Activated naive CD4-positive, alpha-beta T cell treated with anti-CD3 and anti-CD28 coated beads, Interleukin-2, amount 50 U/mL, for 72 hours (primary cell): Measurements from ENCODE around the gene EEF2K. TPM values are rescaled to one million over a fixed set of nuclear protein-coding genes. Genes with fewer than 3 reads are reported as not detected.

Source experiments
- ATAC-seq, 2 donors: fragments of 150-1000 bp; cut with Tn5 transposase; 2 replicates each; pipeline ENCODE4 v1.10.0; 2021; ENCODE audit warnings: mild to moderate bottlenecking in 2 of 2, moderate library complexity in 2 of 2
- DNase-seq, 2 donors: peaks; one replicate each; pipeline ENCODE4 v3.0.0; 2021 to 2022; ENCODE audit warnings: low spot score in 2 of 2
- H3K27ac Mint-ChIP-seq, 2 donors: one replicate each; pipeline ENCODE4 v1.8.0; 2022; ENCODE audit warnings: mild to moderate bottlenecking in 2 of 2, mixed read lengths in 2 of 2
- H3K36me3 Mint-ChIP-seq, 2 donors: one replicate each; pipeline ENCODE4 v1.8.0; 2022; ENCODE audit warnings: mixed read lengths in 2 of 2
- H3K9me3 Mint-ChIP-seq, 2 donors: one replicate each; pipeline ENCODE4 v1.8.0; 2022; ENCODE audit warnings: mixed read lengths in 2 of 2
- total RNA-seq, 2 donors: library from RNA; stranded (reverse); gene quantifications; one replicate each; pipeline ENCODE4 v1.2.3, GENCODE V29; 2022

The EEF2K gene
- total RNA-seq, 2 donors from 2014 or later = 7.8 to 28.1 TPM

DNA sequence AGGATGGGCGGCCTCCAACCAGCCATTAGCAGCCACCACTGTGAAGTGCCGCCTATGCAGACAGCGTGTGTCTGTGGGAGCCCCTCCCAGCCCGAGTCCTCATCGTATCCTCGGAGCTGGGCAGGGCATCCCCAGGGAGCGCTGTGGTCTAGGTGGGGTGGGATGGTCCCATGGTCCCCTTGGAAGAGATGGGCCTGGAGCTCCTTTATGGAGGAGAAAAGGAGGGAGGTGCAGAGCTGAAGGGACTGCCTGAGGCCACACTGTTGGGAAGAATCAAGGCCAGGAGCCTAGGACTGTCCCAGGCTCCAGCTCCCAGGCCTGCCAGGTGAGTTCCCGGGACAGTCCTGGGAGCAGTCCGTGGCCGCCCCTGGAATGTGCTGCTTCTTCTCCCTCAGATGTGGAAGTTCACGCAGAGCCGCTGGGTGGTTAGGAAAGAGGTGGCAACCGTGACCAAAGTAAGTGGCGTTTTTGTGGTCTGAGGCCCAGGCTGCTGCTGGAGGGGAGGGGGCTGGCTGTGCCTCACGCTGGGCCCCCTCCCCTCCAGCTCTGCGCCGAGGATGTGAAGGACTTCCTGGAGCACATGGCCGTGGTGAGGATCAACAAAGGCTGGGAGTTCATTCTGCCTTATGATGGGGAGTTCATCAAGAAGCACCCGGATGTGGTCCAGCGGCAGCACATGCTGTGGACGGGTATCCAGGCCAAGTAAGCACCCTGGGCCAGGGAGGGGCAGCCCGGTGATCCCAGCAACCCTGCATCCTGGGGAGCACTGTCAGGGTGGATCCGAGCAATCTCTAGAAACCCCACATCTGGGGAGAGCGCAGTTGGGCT lies 118.1 kb downstream of the EEF2K start:
- Mint-ChIP-seq H3K27ac (peak overlapping the region; percentile 46 to 86), H3K36me3 (no peaks in the 10 kb centered on the region), H3K9me3 (no peaks in the 10 kb centered on the region)
- ATAC-seq (no peak), DNase-seq (peak in 1 of 2 donors; percentile 39)

DNA sequence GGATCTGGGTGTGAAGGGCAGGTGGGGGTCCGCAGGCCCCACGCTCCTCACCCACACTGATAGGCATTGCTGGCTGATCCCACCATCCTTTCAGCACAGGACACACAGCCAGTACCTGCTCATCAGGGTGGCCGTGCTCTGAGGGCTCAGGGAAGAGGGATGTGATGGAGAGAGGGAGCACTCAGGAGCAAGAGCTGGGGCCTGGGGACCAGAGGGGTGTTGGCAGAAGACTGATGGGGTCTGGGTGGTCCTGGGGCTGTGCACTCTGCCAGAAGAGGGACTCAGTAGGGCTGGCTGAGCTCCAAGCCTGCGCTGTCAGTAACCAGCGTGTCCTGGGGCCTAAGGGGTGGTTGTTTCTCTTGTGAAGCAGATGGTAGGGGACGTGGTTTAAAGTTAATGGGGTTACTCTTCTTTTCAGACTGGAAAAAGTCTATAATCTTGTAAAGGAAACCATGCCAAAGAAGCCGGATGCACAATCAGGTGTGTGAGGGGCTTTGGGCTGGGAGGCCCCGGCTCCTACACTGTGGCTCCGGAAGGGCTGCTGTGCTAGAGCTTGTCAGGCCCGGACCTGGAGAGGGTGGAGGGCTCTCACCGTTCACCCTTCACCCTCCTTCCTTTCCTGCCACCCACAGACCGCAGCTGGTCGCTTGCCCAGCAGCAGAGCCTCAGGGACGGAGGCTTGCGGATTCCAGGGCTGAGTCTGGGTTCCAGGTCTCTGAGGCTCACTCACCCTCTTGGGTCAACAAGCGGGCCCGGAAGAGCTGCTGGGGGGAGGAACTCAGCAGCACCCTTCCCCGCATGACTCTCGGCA lies 118.9 kb downstream of the EEF2K start:
- Mint-ChIP-seq H3K36me3 (peaks cover 0 to under 1% of the 10 kb centered on the region in 2 donors), H3K27ac (peak overlapping the region; percentile 46 to 86), H3K9me3 (no peaks in the 10 kb centered on the region)
- DNase-seq (peak in 1 of 2 donors; percentile 38), ATAC-seq (no peak)

DNA sequence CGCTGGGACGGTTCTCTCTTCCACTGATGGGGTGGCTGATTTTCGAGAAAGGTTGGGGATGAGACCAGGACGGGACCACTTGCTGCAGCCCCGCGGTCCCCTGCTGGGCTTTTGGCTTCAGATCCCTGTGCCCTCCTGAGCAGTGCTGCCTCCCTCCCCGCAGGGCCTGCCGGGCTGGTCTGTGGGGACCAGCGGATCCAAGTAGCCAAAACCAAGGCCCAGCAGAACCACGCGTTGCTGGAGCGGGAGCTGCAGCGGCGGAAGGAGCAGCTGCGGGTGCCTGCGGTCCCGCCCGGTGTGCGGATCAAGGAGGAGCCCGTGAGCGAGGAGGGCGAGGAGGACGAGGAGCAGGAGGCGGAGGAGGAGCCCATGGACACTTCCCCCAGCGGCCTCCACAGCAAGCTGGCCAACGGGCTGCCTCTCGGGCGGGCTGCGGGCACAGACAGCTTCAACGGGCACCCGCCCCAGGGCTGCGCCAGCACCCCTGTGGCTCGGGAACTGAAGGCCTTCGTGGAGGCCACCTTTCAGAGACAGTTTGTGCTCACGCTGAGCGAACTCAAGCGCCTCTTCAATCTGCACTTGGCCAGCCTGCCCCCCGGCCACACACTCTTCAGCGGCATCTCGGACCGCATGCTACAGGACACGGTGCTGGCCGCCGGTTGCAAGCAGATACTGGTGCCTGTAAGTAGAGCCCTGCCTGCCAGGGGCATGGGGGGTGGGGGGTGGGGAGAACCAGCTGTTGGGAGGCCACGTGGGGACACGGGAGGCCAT lies 119.7 kb downstream of the EEF2K start:
- Mint-ChIP-seq H3K36me3 (peaks cover 0 to 4% of the 10 kb centered on the region in 2 donors), H3K9me3 (no peaks in the 10 kb centered on the region), H3K27ac (no peak overlapping the region)
- DNase-seq (peak in 1 of 2 donors; percentile 52), ATAC-seq (no peak)

DNA sequence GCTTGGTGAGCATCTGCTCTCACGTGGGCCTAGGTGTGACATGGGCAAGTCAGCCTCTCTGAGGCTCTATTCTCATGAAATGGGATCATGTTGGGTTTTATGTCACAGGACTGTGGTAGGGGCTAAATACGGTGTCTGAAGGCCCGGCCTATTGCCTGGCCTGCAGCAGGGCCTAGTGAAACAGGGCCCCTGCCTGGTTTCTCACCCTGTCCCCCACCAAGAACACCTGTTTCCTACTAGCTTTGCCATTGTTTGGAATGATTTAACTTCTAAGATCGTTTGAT lies 120.2 kb downstream of the EEF2K start:
- ATAC-seq (no peak), DNase-seq (peak in 1 of 2 donors; percentile 25)
- Mint-ChIP-seq H3K27ac (peak overlapping the region in 1 of 2 donors; percentile 53), H3K36me3 (peaks cover under 1 to 5% of the 10 kb centered on the region in 2 donors), H3K9me3 (no peaks in the 10 kb centered on the region)

DNA sequence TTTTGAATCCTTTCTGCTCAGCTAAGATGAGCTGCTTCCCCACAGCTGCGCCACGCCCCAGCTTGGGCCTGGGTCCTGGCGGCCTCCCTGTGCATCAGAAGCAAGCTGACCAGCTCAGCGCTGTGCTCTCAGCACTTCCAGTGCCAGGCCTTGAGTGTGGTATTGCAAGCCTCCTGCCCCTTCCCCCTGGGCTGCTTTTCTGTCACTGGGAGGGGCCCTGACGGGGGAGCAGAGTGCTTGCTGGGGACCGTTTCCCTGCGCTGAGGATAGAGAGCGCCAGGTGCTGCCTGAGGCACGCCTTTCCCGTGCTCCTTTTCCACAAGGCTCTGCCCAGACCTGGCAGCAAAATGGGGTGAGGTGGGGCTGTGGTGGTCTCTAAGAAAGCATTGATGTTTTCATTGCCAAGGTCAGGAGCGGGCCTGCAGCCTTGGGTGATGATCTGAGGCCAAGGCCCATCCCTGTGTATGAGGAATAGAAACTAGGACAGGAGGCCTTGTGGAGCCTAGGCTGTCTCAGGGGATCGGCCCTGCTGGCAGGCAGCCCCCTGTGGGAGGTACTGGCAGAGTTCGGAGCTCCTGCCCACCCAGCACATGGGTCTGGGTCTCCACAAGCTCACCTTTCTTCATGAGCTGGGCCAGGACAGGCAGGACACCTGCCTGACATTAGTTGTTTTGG lies 120.8 kb downstream of the EEF2K start:
- peaks cover 7 to 11% of the 10 kb centered on the region in 2 donors for H3K36me3 Mint-ChIP-seq
- H3K27ac Mint-ChIP-seq = peak overlapping the region; percentile 53 to 74
- no peak for ATAC-seq
- DNase-seq = peak in 1 of 2 donors; percentile 33
- no peaks in the 10 kb centered on the region for H3K9me3 Mint-ChIP-seq

DNA sequence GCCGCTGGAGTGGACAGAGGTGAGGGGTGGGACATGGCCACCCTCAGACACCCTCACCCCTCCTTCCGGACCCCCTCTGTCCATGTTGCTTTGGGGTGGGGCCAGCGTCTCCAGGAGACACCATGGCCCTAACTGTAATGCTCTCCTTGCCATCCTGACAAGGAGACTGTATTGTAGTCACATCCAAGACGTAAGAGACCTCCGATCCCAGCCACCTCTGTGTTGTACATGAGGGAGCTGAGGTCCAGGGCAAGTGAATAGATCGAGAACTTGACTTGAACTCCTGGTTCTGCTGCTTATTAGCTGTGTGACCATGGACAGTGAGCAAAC lies 121.3 kb downstream of the EEF2K start:
- peaks cover 12 to 16% of the 10 kb centered on the region in 2 donors for H3K36me3 Mint-ChIP-seq
- H3K27ac Mint-ChIP-seq = peak overlapping the region; percentile 53 to 74
- no peaks in the 10 kb centered on the region for H3K9me3 Mint-ChIP-seq
- ATAC-seq = no peak
- DNase-seq = no peak

DNA sequence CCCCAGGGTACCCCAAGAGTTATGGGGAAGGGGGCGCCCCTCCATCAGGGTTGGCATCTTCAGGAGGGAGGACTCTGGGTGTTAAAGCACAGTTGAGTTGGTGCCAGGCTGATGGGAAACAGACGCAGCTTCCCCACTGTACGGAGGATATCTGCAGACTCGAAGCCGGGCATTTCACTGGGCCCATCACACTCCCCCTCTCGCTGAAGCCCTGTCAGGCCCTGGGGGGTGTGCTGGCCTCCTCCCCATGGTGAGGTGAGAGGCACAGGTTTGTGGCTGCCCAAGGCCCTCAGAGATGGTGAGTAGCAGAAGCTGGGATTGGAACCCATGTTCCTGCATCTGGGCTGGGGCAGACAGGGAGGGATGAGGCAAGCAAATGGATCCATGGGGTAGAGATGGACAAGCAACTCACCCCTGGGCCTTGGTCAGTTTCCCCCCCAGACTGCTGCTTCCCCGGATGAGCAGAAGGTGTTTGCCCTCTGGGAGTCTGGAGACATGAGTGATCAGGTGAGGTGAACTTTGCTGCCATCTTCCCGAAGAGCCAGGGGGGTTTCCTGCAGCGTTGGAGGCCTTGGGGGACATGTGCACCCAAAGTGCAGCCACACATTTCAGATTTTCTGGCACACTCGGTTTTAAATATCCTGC lies 122.1 kb downstream of the EEF2K start:
- Mint-ChIP-seq H3K27ac (peak overlapping the region; percentile 53 to 72), H3K36me3 (peaks cover 14 to 18% of the 10 kb centered on the region in 2 donors), H3K9me3 (no peaks in the 10 kb centered on the region)
- ATAC-seq = no peak
- DNase-seq = no peak

DNA sequence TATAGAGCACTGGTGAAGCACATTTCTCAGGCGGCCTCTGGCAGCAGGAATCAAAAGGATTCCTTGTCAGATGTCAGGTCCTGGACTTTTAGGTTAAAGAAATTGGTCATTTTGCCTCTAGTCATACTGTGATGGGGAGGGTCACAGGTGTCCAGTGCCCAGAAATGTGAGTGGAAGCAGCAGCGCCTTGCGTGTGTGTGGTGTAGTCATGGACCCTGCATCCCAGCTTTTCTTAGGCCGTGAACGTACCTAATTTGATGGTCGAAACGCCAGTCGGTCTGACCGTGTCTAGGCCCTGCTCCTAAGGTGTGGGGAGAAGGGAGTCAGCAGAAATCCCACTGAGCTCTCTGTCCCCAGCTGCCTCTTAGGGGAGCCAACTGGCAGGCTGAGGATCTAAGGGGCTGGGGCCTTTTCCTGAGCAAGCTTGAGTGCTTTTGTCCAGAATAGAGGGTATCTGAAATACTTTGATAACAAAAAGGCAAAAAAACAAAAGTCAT lies 123.2 kb downstream of the EEF2K start:
- peaks cover 23 to 28% of the 10 kb centered on the region in 2 donors for H3K36me3 Mint-ChIP-seq
- DNase-seq = no peak
- ATAC-seq = no peak
- peak overlapping the region in 1 of 2 donors; percentile 60 for H3K27ac Mint-ChIP-seq
- H3K9me3 Mint-ChIP-seq = no peaks in the 10 kb centered on the region

DNA sequence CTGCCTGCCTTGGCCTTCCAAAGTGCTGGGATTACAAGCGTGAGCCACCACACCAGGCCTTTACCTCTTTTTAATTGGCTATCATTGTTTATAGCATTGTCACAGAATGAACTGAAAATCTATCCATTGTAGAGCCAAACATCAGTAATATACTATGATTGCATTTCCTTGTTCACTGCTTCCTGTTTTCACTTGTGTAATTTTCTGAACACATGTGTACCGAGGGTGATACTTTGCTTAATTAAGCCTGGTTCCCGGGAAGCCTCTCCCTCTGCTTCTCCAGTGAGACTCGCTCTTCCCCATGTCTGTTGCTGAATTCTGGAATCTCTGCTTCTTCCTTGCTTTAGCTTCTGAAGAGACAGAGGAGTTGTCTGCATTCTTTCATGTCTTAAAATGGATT lies 124.2 kb downstream of the EEF2K start:
- H3K27ac Mint-ChIP-seq = peak overlapping the region; percentile 38 to 65
- H3K36me3 Mint-ChIP-seq = peaks cover 34 to 38% of the 10 kb centered on the region in 2 donors
- ATAC-seq (no peak), DNase-seq (no peak)
- no peaks in the 10 kb centered on the region for H3K9me3 Mint-ChIP-seq

DNA sequence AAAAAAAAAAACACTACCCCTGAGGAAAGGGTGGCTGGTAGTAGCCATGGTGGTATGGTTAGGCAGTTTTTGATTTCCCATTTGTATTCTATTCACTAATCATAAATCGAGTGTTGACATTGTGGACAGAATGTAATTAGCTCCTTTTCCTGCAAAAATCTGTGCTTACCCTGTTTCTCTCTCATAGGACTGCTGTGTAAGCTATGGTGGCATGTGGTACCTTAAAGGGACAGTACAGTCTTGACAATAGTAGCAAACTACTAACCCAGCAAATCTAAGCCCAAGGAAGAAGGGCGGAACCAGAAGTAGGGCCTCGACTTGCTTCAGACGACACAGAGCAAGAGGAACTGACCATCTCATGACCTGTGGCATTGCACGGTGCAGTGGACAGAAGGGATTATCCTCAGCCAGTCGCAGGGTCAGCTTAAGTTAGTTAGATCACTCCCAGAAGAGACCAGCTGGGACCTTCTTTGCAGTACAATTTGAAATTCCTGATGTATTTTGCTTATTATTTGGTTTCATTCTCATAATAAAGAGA lies 127.4 kb downstream of the EEF2K start:
- H3K27ac Mint-ChIP-seq = no peak overlapping the region
- peaks cover 10 to 16% of the 10 kb centered on the region in 2 donors for H3K9me3 Mint-ChIP-seq
- DNase-seq (no peak), ATAC-seq (no peak)
- peaks cover 61 to 64% of the 10 kb centered on the region in 2 donors for H3K36me3 Mint-ChIP-seq

DNA sequence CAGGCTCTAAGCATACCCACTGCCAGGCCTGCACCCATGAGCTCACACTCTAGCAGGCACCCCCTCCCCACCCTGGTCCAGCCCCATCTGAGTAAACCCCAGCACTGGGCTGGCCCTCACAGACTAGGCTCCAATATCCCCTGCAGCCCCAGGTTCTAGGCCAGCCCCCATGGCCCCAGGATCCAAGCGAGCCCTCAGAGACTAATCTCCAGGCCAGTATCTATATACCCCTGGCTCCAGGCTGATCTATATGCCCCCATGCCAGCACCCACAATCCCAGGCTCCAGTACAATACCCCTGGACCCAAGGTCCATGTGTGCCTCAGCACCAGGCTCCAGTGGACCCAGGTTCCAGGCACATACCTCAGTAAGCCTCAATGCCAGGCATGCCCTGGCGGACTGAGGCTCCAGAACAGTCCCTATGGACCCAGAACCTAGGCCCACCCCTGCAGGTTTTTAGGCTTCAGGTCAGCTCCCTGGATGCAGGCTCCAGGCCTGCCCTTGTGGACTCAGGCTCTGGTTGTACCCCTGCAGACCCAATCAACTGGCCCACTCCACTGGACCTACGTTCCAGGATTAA lies 129.7 kb downstream of the EEF2K start:
- peaks cover 16 to 25% of the 10 kb centered on the region in 2 donors for H3K9me3 Mint-ChIP-seq
- no peak for ATAC-seq
- DNase-seq = no peak
- peaks cover 75 to 83% of the 10 kb centered on the region in 2 donors for H3K36me3 Mint-ChIP-seq
- no peak overlapping the region for H3K27ac Mint-ChIP-seq

DNA sequence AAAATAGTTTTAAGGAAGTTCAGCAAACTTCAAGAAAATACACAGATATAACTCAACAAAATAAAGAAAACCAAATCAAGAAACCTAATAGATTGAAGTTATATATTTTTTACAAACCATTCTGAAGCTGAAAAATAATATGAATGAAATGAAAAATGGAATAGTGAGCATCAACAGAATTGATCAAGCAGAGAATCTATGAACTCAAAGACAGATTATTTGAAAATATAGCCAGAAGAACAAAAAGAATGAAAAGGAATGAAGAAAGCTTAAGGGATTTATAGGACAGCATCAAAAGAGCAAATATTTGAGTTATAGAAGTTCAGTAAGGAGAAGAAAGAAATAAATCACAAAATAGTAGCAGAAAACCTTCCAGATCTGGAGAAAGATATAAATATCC lies 130.5 kb downstream of the EEF2K start:
- Mint-ChIP-seq H3K36me3 (peaks cover 74 to 86% of the 10 kb centered on the region in 2 donors), H3K9me3 (peaks cover 16 to 25% of the 10 kb centered on the region in 2 donors), H3K27ac (peak overlapping the region in 1 of 2 donors; percentile 22)
- no peak for DNase-seq
- ATAC-seq = no peak

DNA sequence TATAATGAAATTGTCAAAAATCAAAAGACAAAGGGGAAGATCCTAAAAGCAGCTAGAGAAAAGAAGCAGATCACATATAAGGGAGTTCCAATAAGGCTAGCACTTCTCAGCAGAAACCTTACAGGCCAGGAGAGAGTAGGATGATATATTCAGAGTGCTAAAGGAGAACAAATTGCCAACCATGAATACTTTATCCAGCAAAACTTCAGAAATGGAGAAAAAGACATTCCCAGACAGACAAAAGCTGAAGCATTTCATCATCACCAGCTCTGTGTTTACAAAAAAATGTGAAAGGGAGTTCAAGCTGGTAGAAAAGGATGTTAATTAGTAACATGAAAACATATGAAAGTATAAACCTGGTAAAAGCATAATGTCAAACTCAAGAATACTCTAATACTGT lies 131.0 kb downstream of the EEF2K start:
- peaks cover 16 to 25% of the 10 kb centered on the region in 2 donors for H3K9me3 Mint-ChIP-seq
- peak overlapping the region in 1 of 2 donors; percentile 22 for H3K27ac Mint-ChIP-seq
- no peak for ATAC-seq
- DNase-seq = no peak
- peaks cover 72 to 86% of the 10 kb centered on the region in 2 donors for H3K36me3 Mint-ChIP-seq

DNA sequence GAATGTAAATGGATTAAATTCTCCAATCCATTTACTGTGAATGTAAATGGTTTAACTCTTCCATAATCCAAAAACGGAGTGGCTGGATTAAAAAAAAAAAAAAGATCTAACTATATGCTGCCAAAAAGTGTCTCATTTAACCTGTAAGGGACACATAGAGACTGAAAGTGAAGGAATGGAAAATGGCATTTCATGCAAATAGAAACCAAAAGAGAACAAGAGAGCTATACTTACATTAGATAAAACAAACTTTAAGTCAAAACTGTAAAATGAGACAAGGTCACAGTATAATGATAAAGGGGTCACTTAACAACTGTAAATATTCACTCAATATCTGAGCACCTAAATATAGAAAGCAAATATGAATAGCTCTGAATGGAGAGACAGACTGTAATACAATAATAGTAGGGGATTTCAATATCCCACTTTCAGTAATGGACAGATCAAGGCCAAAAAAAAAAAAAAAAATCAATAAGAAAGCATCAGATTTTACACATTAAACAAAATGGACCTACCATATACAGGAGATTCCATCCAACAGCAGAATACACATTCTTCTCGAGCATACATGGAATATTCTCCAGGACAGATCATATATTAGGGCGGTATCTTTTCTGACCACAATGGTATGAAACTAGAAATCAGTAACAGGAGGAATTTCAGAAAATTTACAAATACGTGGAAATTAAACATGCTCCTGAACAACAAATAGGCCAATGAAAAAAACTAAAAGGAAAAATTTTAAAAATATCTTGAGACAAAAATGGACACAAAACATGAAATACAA lies 132.0 kb downstream of the EEF2K start:
- ATAC-seq = peak in 1 of 2 donors; percentile 60
- H3K36me3 Mint-ChIP-seq = peaks cover 66 to 83% of the 10 kb centered on the region in 2 donors
- peaks cover 16 to 25% of the 10 kb centered on the region in 2 donors for H3K9me3 Mint-ChIP-seq

More for the DNA sequence above, 132.0 kb downstream of the EEF2K start:
- peak overlapping the region; percentile 1 to 50 for H3K27ac Mint-ChIP-seq
- no peak for DNase-seq
